SK-N-SH (cell line): Measurements from ENCODE around the gene RBSN. TPM values are rescaled to one million over a fixed set of nuclear protein-coding genes. Genes with fewer than 3 reads are reported as not detected.

Experiments used
- CTCF ChIA-PET: fragments of 300-600, 350-600 bp; formaldehyde crosslinking; extraction: SDS; loops from one replicate; lab custom pipeline; 2021; lab: Yijun Ruan, JAX
- POLR2A ChIA-PET: fragments of 350-600 bp; sonication (Branson Sonifier 250); formaldehyde crosslinking; extraction: SDS; loops from one replicate; lab custom pipeline; 2020; ENCODE audit warnings: antibody characterized with exemption, inconsistent platforms; lab: Yijun Ruan, JAX
- DNase-seq: peaks from one replicate; pipeline ENCODE4 v3.0.0; 2012
- H2AFZ ChIP-seq: fragments of 200-600 bp; sonication (generic); 2 replicates; pipeline ENCODE4 v1.8.1; 2016; ENCODE audit warnings: antibody characterized with exemption, mild to moderate bottlenecking, low read depth
- H3F3A ChIP-seq: fragments of 200-600 bp; sonication (generic); replicated peaks from 2 replicates; pipeline ENCODE3; 2016; ENCODE audit warnings: antibody characterized with exemption, mild to moderate bottlenecking; ENCODE audit not compliant: insufficient read depth
- H3K27ac ChIP-seq, 2 experiments: fragments of 200-500 bp in 1 of 2; fragments of 200-600 bp in 1 of 2; sonication (Bioruptor generic) in 1 of 2; sonication (generic), shearing (Covaris generic) in 1 of 2; 2 replicates each; pipeline versions ENCODE4 v1.5.1 to v1.6.1; 2014 to 2016; ENCODE audit warnings: low read depth in 2 of 2, inconsistent platforms in 1 of 2, low read length in 1 of 2, mild to moderate bottlenecking in 1 of 2, mixed read lengths in 1 of 2
- H3K27me3 ChIP-seq: fragments of 200-600 bp; sonication (generic), shearing (Covaris generic); 2 replicates; pipeline ENCODE4 v1.6.1; 2016; ENCODE audit warnings: mixed run types; ENCODE audit not compliant: insufficient read depth
- H3K36me3 ChIP-seq, 2 experiments: fragments of 200-500 bp in 1 of 2; fragments of 200-600 bp in 1 of 2; sonication (Bioruptor generic) in 1 of 2; sonication (generic) in 1 of 2; replicated peaks in 1 of 2; 2 replicates each; pipeline versions ENCODE3 to v1.5.1; 2014 to 2016; ENCODE audit warnings: low read length in 1 of 2, mild to moderate bottlenecking in 1 of 2; ENCODE audit not compliant: insufficient read depth in 2 of 2, control insufficient read depth in 1 of 2
- H3K4me1 ChIP-seq, 2 experiments: fragments of 200-500 bp in 1 of 2; fragments of 200-600 bp in 1 of 2; sonication (Bioruptor generic) in 1 of 2; sonication (generic), shearing (Covaris generic) in 1 of 2; 2 replicates each; pipeline versions ENCODE4 v1.5.1 to v1.6.1; 2014 to 2016; ENCODE audit warnings: low read depth in 1 of 2, low read length in 1 of 2, mixed run types in 1 of 2; ENCODE audit not compliant: insufficient read depth in 2 of 2, control insufficient read depth in 1 of 2
- H3K4me2 ChIP-seq: fragments of 200-600 bp; sonication (generic), shearing (Covaris generic); 2 replicates; pipeline ENCODE4 v1.6.1; 2017; ENCODE audit warnings: mixed run types
- H3K4me3 ChIP-seq, 2 experiments: fragments of 200-500 bp in 1 of 2; fragments of 200-600 bp in 1 of 2; sonication (Bioruptor generic) in 1 of 2; sonication (generic), shearing (Covaris generic) in 1 of 2; 2 replicates each; pipeline versions ENCODE4 v1.5.1 to v1.8.1; 2014 to 2016; ENCODE audit warnings: low read depth in 2 of 2, inconsistent platforms in 1 of 2, low read length in 1 of 2, mild to moderate bottlenecking in 1 of 2, mixed read lengths in 1 of 2, moderate library complexity in 1 of 2
- H3K79me2 ChIP-seq: fragments of 200-600 bp; sonication (generic); 2 replicates; pipeline ENCODE4 v1.8.1; 2017; ENCODE audit warnings: mild to moderate bottlenecking; ENCODE audit not compliant: insufficient read depth
- H3K9ac ChIP-seq: fragments of 200-600 bp; sonication (generic); 2 replicates; pipeline ENCODE4 v1.6.1; 2017; ENCODE audit warnings: mixed run types
- H3K9me2 ChIP-seq: fragments of 200-600 bp; sonication (generic); 2 replicates; pipeline ENCODE4 v1.6.1; 2017; ENCODE audit warnings: mixed run types
- H3K9me3 ChIP-seq: fragments of 200-600 bp; sonication (generic); 2 replicates; pipeline ENCODE4 v1.6.1; 2017; ENCODE audit warnings: mixed run types, mild to moderate bottlenecking, moderate library complexity
- H4K20me1 ChIP-seq: fragments of 200-600 bp; sonication (generic); 2 replicates; pipeline ENCODE4 v1.6.1; 2017; ENCODE audit warnings: mild to moderate bottlenecking, mixed run types; ENCODE audit not compliant: insufficient read depth
- ELF1 ChIP-seq: IDR thresholded peaks from 2 replicates; pipeline ENCODE4 v1.4.0; 2012
- EP300 ChIP-seq, 2 experiments: IDR thresholded peaks; 2 replicates each; pipeline versions ENCODE4 v1.4.0 to v1.6.1; 2012; ENCODE audit warnings: borderline replicate concordance in 1 of 2, low read depth in 1 of 2, low read length in 1 of 2
- EZH2phosphoT487 ChIP-seq: fragments of 200-600 bp; sonication (generic); IDR thresholded peaks from 2 replicates; pipeline ENCODE4 v1.6.1; 2017; ENCODE audit warnings: low read depth, mixed run types, mild to moderate bottlenecking, antibody characterized with exemption, moderate library complexity, borderline replicate concordance
- FOSL2 ChIP-seq: IDR thresholded peaks from 2 replicates; pipeline ENCODE4 v1.4.0; 2012; ENCODE audit warnings: low read depth, mild to moderate bottlenecking, moderate library complexity, borderline replicate concordance
- GABPA ChIP-seq: IDR thresholded peaks from 2 replicates; pipeline ENCODE4 v1.4.0; 2012; ENCODE audit warnings: low read depth, mild to moderate bottlenecking
- GATA2 ChIP-seq: sonication (generic); formaldehyde crosslinking; IDR thresholded peaks from 2 replicates; pipeline ENCODE4 v1.5.0; 2020; ENCODE audit warnings: mild to moderate bottlenecking, missing genetic modification reagents
- RAD21 ChIP-seq: IDR thresholded peaks from 2 replicates; pipeline ENCODE4 v1.6.1; 2012; ENCODE audit warnings: mild to moderate bottlenecking, low read length
- SIN3A ChIP-seq: IDR thresholded peaks from 2 replicates; pipeline ENCODE4 v1.6.1; 2012; ENCODE audit warnings: low read depth, mild to moderate bottlenecking, low read length, moderate library complexity, borderline replicate concordance
- SMC3 ChIP-seq: IDR thresholded peaks from 2 replicates; pipeline ENCODE4 v1.6.1; 2012; ENCODE audit warnings: low read depth, low read length, improper control_type of control experiment
- TCF12 ChIP-seq: IDR thresholded peaks from 2 replicates; pipeline ENCODE4 v1.4.0; 2012
- WGBS: methylation state at CpG from one replicate; pipeline ENCODE4 v1.1.6; 2017; ENCODE audit warnings: low lambda C conversion rate; 5-methylcytosine and 5-hydroxymethylcytosine counted together
- polyA plus RNA-seq, 3 experiments: library from polyadenylated mRNA; depleted of rRNA; stranded (reverse); fragments of >200 nt; gene quantifications; 2 replicates each; pipeline ENCODE4 v1.2.3, GENCODE V29; 2012
- TF ChIP-seq, protein P1 (sequence below): IDR thresholded peaks from 2 replicates; pipeline ENCODE4 v1.4.0; 2012; ENCODE audit warnings: low read depth, borderline replicate concordance
- TF ChIP-seq, protein P2 (sequence below): IDR thresholded peaks from 2 replicates; pipeline ENCODE4 v1.4.0; 2012; ENCODE audit warnings: low read depth, borderline replicate concordance
- TF ChIP-seq, protein P3 (sequence below): IDR thresholded peaks from 2 replicates; pipeline ENCODE4; 2012
- TF ChIP-seq, protein P4 (sequence below): fragments of 200-600 bp; sonication (generic); IDR thresholded peaks from 2 replicates; pipeline ENCODE4 v1.6.1; 2017; ENCODE audit warnings: antibody characterized with exemption, mild to moderate bottlenecking, moderate library complexity
- TF ChIP-seq, protein P5 (sequence below): IDR thresholded peaks from 2 replicates; pipeline ENCODE4 v1.4.0; 2012; ENCODE audit warnings: low read depth
- TF ChIP-seq, protein P6 (sequence below): fragments of 150-350 bp; IDR thresholded peaks from 2 replicates; pipeline ENCODE4 v1.6.1; 2017; ENCODE audit warnings: antibody characterized with exemption, low read length, low read depth, borderline replicate concordance

RBSN gene
- polyA plus RNA-seq, 1 of the 3 experiments (the other 2 are of a cell fraction) = 4.7 TPM

DNA sequence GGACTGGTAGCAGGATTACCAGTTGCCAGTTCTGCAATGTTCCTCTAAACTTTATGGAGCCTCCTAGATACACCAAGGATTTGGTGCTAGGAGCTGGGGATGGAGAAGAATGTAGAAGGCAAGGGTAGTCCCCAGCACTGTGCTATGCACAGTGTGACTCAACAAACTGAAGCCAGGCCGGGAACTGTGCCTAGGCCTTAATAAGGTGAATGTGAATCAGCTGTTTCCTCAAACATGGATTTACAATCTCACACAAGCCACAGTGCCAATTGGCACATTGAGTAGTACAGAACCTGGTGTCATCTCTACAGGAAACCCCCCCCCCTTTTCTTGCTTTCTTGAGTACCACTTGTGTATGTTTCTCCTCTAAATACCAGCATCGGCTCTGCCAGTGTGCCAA, 66.3 kb downstream of the RBSN start:
- CTCF ChIA-PET = interaction anchor here (0.8 kb wide), 1 partner anchor 9 kb away, joined by 4 read pairs; no protein-coding TSS in a partner anchor

DNA sequence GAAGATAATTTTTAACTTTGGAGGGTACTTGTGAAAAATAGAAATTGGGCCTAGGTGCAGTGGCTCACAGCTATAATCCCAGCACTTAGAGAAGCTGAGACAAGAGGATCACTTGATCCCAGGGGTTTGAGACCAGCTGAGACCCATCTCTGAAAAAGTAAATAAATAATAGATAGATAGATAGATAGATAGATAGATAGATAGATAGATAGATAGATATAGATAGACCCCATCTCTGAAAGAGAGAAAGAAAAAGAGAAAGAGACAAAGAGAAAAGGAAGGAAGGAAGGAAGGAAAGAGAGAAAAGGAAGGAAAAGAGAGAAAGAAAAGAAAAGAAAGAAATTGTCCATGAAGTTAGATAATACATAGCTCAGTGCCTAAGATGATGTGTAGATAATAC, 69.3 kb downstream of the RBSN start:
- TF ChIP-seq, protein P1, sequence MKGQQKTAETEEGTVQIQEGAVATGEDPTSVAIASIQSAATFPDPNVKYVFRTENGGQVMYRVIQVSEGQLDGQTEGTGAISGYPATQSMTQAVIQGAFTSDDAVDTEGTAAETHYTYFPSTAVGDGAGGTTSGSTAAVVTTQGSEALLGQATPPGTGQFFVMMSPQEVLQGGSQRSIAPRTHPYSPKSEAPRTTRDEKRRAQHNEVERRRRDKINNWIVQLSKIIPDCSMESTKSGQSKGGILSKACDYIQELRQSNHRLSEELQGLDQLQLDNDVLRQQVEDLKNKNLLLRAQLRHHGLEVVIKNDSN = no peak
- TF ChIP-seq EZH2phosphoT487 (no peak), GABPA (no peak), SIN3A (no peak), RAD21 (no peak)
- TF ChIP-seq, protein P2, sequence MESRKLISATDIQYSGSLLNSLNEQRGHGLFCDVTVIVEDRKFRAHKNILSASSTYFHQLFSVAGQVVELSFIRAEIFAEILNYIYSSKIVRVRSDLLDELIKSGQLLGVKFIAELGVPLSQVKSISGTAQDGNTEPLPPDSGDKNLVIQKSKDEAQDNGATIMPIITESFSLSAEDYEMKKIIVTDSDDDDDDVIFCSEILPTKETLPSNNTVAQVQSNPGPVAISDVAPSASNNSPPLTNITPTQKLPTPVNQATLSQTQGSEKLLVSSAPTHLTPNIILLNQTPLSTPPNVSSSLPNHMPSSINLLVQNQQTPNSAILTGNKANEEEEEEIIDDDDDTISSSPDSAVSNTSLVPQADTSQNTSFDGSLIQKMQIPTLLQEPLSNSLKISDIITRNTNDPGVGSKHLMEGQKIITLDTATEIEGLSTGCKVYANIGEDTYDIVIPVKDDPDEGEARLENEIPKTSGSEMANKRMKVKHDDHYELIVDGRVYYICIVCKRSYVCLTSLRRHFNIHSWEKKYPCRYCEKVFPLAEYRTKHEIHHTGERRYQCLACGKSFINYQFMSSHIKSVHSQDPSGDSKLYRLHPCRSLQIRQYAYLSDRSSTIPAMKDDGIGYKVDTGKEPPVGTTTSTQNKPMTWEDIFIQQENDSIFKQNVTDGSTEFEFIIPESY = no peak
- TF ChIP-seq, protein P3, sequence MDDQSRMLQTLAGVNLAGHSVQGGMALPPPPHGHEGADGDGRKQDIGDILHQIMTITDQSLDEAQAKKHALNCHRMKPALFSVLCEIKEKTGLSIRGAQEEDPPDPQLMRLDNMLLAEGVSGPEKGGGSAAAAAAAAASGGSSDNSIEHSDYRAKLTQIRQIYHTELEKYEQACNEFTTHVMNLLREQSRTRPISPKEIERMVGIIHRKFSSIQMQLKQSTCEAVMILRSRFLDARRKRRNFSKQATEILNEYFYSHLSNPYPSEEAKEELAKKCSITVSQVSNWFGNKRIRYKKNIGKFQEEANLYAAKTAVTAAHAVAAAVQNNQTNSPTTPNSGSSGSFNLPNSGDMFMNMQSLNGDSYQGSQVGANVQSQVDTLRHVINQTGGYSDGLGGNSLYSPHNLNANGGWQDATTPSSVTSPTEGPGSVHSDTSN = no peak
- TF ChIP-seq, all 33 proteins: peak for 0
- Histone ChIP-seq H3K79me2 (no peaks in the 10 kb centered on the region), H4K20me1 (no peaks in the 10 kb centered on the region), H3K9ac (no peak overlapping the region), H3K27me3 (no peaks in the 10 kb centered on the region), H3F3A (peaks cover 3% of the 10 kb centered on the region), H3K9me3 (no peaks in the 10 kb centered on the region), H3K36me3 (peaks cover 53 to 69% of the 10 kb centered on the region in 2 experiments), H3K27ac (no peak overlapping the region), H3K4me1 (peaks cover 0 to 5% of the 10 kb centered on the region in 2 experiments; a peak in 1 of 4 replicates), H3K4me2 (no peak overlapping the region), H3K4me3 (no peak overlapping the region), H3K9me2 (no peaks in the 10 kb centered on the region), H2AFZ (no peak overlapping the region)
- no peak for DNase-seq
- POLR2A ChIA-PET = no interaction called here
- CTCF ChIA-PET = interaction anchor here (1.2 kb wide), 1 partner anchor 79 kb away, joined by 3 read pairs; no protein-coding TSS in a partner anchor

More for the DNA sequence above, 66.3 kb downstream of the RBSN start:
- peaks cover 48 to 62% of the 10 kb centered on the region in 2 experiments for H3K36me3 ChIP-seq
- WGBS = 90% methylated on average over 2 of the region's 2 CpGs
- no peaks in the 10 kb centered on the region for H3K79me2 ChIP-seq
- H3K27me3 ChIP-seq = no peaks in the 10 kb centered on the region
- POLR2A ChIA-PET = no interaction called here
- no peak overlapping the region for H2AFZ ChIP-seq
- H3K9me2 ChIP-seq = no peaks in the 10 kb centered on the region
- H3K4me3 ChIP-seq = no peak overlapping the region
- no peak for TF ChIP-seq FOSL2
- TF ChIP-seq TCF12 = no peak
- no peak for TF ChIP-seq SMC3
- no peak for TF ChIP-seq GATA2
- TF ChIP-seq, protein P4, sequence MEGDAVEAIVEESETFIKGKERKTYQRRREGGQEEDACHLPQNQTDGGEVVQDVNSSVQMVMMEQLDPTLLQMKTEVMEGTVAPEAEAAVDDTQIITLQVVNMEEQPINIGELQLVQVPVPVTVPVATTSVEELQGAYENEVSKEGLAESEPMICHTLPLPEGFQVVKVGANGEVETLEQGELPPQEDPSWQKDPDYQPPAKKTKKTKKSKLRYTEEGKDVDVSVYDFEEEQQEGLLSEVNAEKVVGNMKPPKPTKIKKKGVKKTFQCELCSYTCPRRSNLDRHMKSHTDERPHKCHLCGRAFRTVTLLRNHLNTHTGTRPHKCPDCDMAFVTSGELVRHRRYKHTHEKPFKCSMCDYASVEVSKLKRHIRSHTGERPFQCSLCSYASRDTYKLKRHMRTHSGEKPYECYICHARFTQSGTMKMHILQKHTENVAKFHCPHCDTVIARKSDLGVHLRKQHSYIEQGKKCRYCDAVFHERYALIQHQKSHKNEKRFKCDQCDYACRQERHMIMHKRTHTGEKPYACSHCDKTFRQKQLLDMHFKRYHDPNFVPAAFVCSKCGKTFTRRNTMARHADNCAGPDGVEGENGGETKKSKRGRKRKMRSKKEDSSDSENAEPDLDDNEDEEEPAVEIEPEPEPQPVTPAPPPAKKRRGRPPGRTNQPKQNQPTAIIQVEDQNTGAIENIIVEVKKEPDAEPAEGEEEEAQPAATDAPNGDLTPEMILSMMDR = no peak
- no peak for TF ChIP-seq EP300 (IDR thresholded peaks at IDR 0.05; ENCODE audit: borderline replicate concordance in 1 of 2, low read depth in 1 of 2, low read length in 1 of 2)
- no peak for TF ChIP-seq ELF1
- TF ChIP-seq, protein P5, sequence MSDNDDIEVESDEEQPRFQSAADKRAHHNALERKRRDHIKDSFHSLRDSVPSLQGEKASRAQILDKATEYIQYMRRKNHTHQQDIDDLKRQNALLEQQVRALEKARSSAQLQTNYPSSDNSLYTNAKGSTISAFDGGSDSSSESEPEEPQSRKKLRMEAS = no peak
- TF ChIP-seq, protein P6, sequence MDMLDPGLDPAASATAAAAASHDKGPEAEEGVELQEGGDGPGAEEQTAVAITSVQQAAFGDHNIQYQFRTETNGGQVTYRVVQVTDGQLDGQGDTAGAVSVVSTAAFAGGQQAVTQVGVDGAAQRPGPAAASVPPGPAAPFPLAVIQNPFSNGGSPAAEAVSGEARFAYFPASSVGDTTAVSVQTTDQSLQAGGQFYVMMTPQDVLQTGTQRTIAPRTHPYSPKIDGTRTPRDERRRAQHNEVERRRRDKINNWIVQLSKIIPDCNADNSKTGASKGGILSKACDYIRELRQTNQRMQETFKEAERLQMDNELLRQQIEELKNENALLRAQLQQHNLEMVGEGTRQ = no peak
- TF ChIP-seq, protein P1 = no peak
- no peak for TF ChIP-seq GABPA
- TF ChIP-seq RAD21 = no peak
- TF ChIP-seq EZH2phosphoT487 = no peak
- peaks cover 8% of the 10 kb centered on the region for H3F3A ChIP-seq
- no peak overlapping the region for H3K27ac ChIP-seq
- H3K4me2 ChIP-seq = no peak overlapping the region
- no peaks in the 10 kb centered on the region for H3K4me1 ChIP-seq
- H3K9me3 ChIP-seq = no peaks in the 10 kb centered on the region
- no peaks in the 10 kb centered on the region for H4K20me1 ChIP-seq
- DNase-seq = no peak
- H3K9ac ChIP-seq = no peak overlapping the region
